NCI-H1436 (cell line): Measurements from ENCODE around the gene KIR2DL1.
"Not testable (repeated sequence)": the region's sequence is repeated elsewhere in the genome, so short reads cannot be mapped to it uniquely, and the experiment has no call there.

Experiments used
- DNase-seq: peaks from one replicate; lab custom pipeline; 2025; lab: John Stamatoyannopoulos, UW

Gene KIR2DL1

GRCh38 chr19:54817670-54818536, 48.3 kb downstream of the KIR2DL1 start:
- no peak for DNase-seq

GRCh38 chr19:54824416-54824815, 54.8 kb downstream of the KIR2DL1 start:
- DNase-seq: not testable (repeated sequence)

- not testable (repeated sequence) for DNase-seq
Measured at GRCh38 chr19:54825326-54825725, 55.7 kb downstream of the KIR2DL1 start.

GRCh38 chr19:54828064-54828463, 58.5 kb downstream of the KIR2DL1 start:
- not testable (repeated sequence) for DNase-seq

- DNase-seq: not testable (repeated sequence)
Measured at GRCh38 chr19:54832496-54832895, 62.9 kb downstream of the KIR2DL1 start, which contains the start of gene KIR2DS4. Gene KIR2DS4, plus strand, starts transcription at chr19:54832676.
